NCI-H82 treated with DMSO at 0.1 percent for 48 hours (cell line): ENCODE measurements around the gene UHRF2.

Source experiments
- DNase-seq: peaks from one replicate; lab custom pipeline; 2025; ENCODE audit not compliant: unreplicated experiment; lab: John Stamatoyannopoulos, UW

The UHRF2 gene

GRCh38 chr9:6553866-6554265 lies 140.9 kb downstream of the UHRF2 start:
- no peak for DNase-seq
